HepG2 (cell line): Measurements from ENCODE around the gene IL22RA1. TPM values are rescaled to one million over a fixed set of nuclear protein-coding genes. Genes with fewer than 3 reads are reported as not detected.
A peak's percentile ranks its signal among the peaks of the same experiment; 100 is the strongest.

Source experiments
- ATF2 ChIP-seq: sonication (generic); formaldehyde crosslinking; IDR thresholded peaks from 2 replicates; pipeline ENCODE4 v1.4.0; 2020; ENCODE audit warnings: missing genetic modification reagents
- HNF1B ChIP-seq: sonication (generic); formaldehyde crosslinking; IDR thresholded peaks from 2 replicates; pipeline ENCODE4 v1.5.1; 2020; ENCODE audit warnings: mild to moderate bottlenecking, moderate library complexity, missing genetic modification reagents
- HOMEZ ChIP-seq: IDR thresholded peaks from 2 replicates; pipeline ENCODE4 v1.6.1; 2016; ENCODE audit warnings: low read depth
- MAX ChIP-seq: IDR thresholded peaks from 2 replicates; pipeline ENCODE4 v1.6.1; 2012; ENCODE audit warnings: inconsistent platforms
- NCOR1 ChIP-seq: fragments of 200-600 bp; sonication (generic); IDR thresholded peaks from 2 replicates; pipeline ENCODE4 v1.7.0; 2017; ENCODE audit warnings: antibody characterized with exemption, low read length, borderline replicate concordance
- NR2F6 ChIP-seq, 2 experiments: IDR thresholded peaks; 2 replicates each; pipeline ENCODE4 v1.6.1; 2016; ENCODE audit warnings: antibody characterized with exemption in 1 of 2, mild to moderate bottlenecking in 1 of 2
- PPARG ChIP-seq: conservative IDR thresholded peaks from 2 replicates; pipeline ENCODE4 v1.6.1; 2016; ENCODE audit warnings: missing biosample characterization, missing genetic modification reagents
- SMAD3 ChIP-seq: sonication (generic); formaldehyde crosslinking; IDR thresholded peaks from 2 replicates; pipeline ENCODE4 v1.4.0; 2020; ENCODE audit warnings: missing genetic modification reagents
- SOX13 ChIP-seq, 3 experiments: fragments of 450-650 bp in 1 of 3; sonication (generic) in 1 of 3; formaldehyde crosslinking in 1 of 3; IDR thresholded peaks in 2 of 3; conservative IDR thresholded peaks in 1 of 3; 2 replicates each; pipeline versions ENCODE4 v1.5.0 to v1.6.1; 2016 to 2020; ENCODE audit warnings: antibody characterized with exemption in 1 of 3, mild to moderate bottlenecking in 1 of 3, missing compliant biosample characterization in 1 of 3, missing genetic modification reagents in 1 of 3, moderate library complexity in 1 of 3
- SRF ChIP-seq: IDR thresholded peaks from 2 replicates; pipeline ENCODE4 v1.6.1; 2011; ENCODE audit warnings: mild to moderate bottlenecking, low read depth, low read length, moderate library complexity
- TP53 ChIP-seq: sonication (generic); formaldehyde crosslinking; conservative IDR thresholded peaks from 2 replicates; pipeline ENCODE4 v1.4.0; 2020; ENCODE audit warnings: missing genetic modification reagents
- ZBTB37 ChIP-seq: sonication (generic); formaldehyde crosslinking; IDR thresholded peaks from 2 replicates; pipeline ENCODE4 v1.4.0; 2020; ENCODE audit warnings: mild to moderate bottlenecking, missing genetic modification reagents
- ZNF207 ChIP-seq: fragments of 450-650 bp; IDR thresholded peaks from 2 replicates; pipeline ENCODE4 v1.6.1; 2016; ENCODE audit warnings: antibody characterized with exemption, borderline replicate concordance
- ZNF570 ChIP-seq: sonication (generic); formaldehyde crosslinking; IDR thresholded peaks from 2 replicates; pipeline ENCODE4 v1.4.0; 2020; ENCODE audit warnings: mild to moderate bottlenecking, missing genetic modification reagents, borderline replicate concordance
- ZNF574 ChIP-seq: sonication (generic); formaldehyde crosslinking; IDR thresholded peaks from 2 replicates; pipeline ENCODE4 v1.4.0; 2020; ENCODE audit warnings: missing genetic modification reagents
- ZNF597 ChIP-seq: sonication (generic); formaldehyde crosslinking; IDR thresholded peaks from 2 replicates; pipeline ENCODE4 v1.5.0; 2020; ENCODE audit warnings: missing genetic modification reagents
- ZNF782 ChIP-seq: sonication (generic); formaldehyde crosslinking; IDR thresholded peaks from 2 replicates; pipeline ENCODE4 v1.4.0; 2020; ENCODE audit warnings: missing genetic modification reagents, mild to moderate bottlenecking, borderline replicate concordance
- polyA plus RNA-seq, 8 experiments: library from polyadenylated mRNA; depleted of rRNA in 3 of 8; stranded (reverse) in 7 of 8; unstranded in 1 of 8; fragments of >200 nt; fragmentation: Illumina TruSeq in 4 of 8; extraction: Trizol in 4 of 8; gene quantifications; 2 replicates each; pipeline versions ENCODE4 v1.2.1 to v1.2.3, GENCODE V29; 2011 to 2016; ENCODE audit warnings: low read depth in 4 of 8, missing spikeins in 1 of 8, mixed read lengths in 1 of 8; ENCODE audit not compliant: insufficient read depth in 1 of 8
- total RNA-seq, 5 experiments: library from RNA; depleted of rRNA; stranded (reverse); fragments of >200 nt; fragmentation: Illumina TruSeq; extraction: Trizol; gene quantifications; 2 replicates each; pipeline ENCODE4 v1.2.3, GENCODE V29; 2016; ENCODE audit warnings: low read depth in 1 of 5

Gene IL22RA1
- total and polyA plus RNA-seq, 2 of the 13 experiments (the other 11 are each of a cell fraction or from before 2014, with no cell fraction given), result 4.4 to 10.2 TPM

- TF ChIP-seq ATF2 (CRISPR knock-in tag) (no peak), TP53 (CRISPR knock-in tag) (no peak), HOMEZ (CRISPR knock-in tag) (peak; percentile 43; the same call in 1 of the 2 replicates), MAX (peak; percentile 73; the same call in 1 of the 2 replicates), NR2F6 (IDR thresholded peaks at IDR 0.05) (no peak), NR2F6 (CRISPR knock-in tag; IDR thresholded peaks at IDR 0.05) (peak; percentile 61; the same call in 1 of the 2 replicates), ZNF207 (no peak), ZNF782 (CRISPR knock-in tag) (no peak), ZNF574 (CRISPR knock-in tag) (0 out of 2 replicates have a peak, but pooled peaks have one; percentile 27), ZNF597 (CRISPR knock-in tag) (no peak), SOX13 (IDR thresholded peaks at IDR 0.05) (no peak; the same call in 1 of the 2 replicates), SOX13 (CRISPR knock-in tag; conservative IDR thresholded peaks at IDR 0.05 in 1 of 2, IDR thresholded peaks at IDR 0.05 in 1 of 2) (peak in 1 of 2 experiments; percentile 88; a peak in 2 of 4 replicates), SMAD3 (no peak), ZNF570 (CRISPR knock-in tag) (no peak), SRF (no peak), NCOR1 (no peak), ZBTB37 (CRISPR knock-in tag) (no peak), HNF1B (CRISPR knock-in tag) (peak; percentile 48; the same call in 1 of the 2 replicates), PPARG (CRISPR knock-in tag) (peak; percentile 71)
Observed at GRCh38 chr1:24100945-24101737, 41.8 kb downstream of the IL22RA1 start (continued).
